Measurements from ENCODE around the gene KCNG2. TPM values are rescaled to one million over a fixed set of nuclear protein-coding genes. Genes with fewer than 3 reads are reported as not detected.

The KCNG2 gene
- total RNA-seq, 1 donor from 2014 or later: not detected

- H3K27me3 Mint-ChIP-seq (ENCODE audit: low read depth): no peaks in the 10 kb centered on the region
- H3K4me3 Mint-ChIP-seq (ENCODE audit: unreplicated experiment): no peak overlapping the region
- TF ChIP-seq CTCF (IDR thresholded peaks at IDR 0.05): no peak
- DNase-seq (ENCODE audit: low spot score): peak; percentile 65
- H3K9me3 Mint-ChIP-seq (ENCODE audit: low read depth): no peaks in the 10 kb centered on the region
- H3K27ac Mint-ChIP-seq (ENCODE audit: unreplicated experiment): peak overlapping the region; percentile 65
- peaks cover 61% of the 10 kb centered on the region for H3K4me1 Mint-ChIP-seq (ENCODE audit: low read depth)
- H3K36me3 Mint-ChIP-seq (ENCODE audit: low read depth): peaks cover 5% of the 10 kb centered on the region
These were observed 147.6 kb downstream of the KCNG2 start for GRCh38 chr18:79945118-79946042.

- Mint-ChIP-seq H3K27me3 (ENCODE audit: low read depth) (no peaks in the 10 kb centered on the region), H3K4me3 (ENCODE audit: unreplicated experiment) (no peak overlapping the region), H3K27ac (ENCODE audit: unreplicated experiment) (peak overlapping the region; percentile 52), H3K36me3 (ENCODE audit: low read depth) (peaks cover 4% of the 10 kb centered on the region), H3K4me1 (ENCODE audit: low read depth) (peaks cover 59% of the 10 kb centered on the region), H3K9me3 (ENCODE audit: low read depth) (no peaks in the 10 kb centered on the region)
- DNase-seq (ENCODE audit: low spot score): peak; percentile 76
- no peak for TF ChIP-seq CTCF (IDR thresholded peaks at IDR 0.05)
These were observed 149.5 kb downstream of the KCNG2 start for GRCh38 chr18:79947054-79947755.

DNA sequence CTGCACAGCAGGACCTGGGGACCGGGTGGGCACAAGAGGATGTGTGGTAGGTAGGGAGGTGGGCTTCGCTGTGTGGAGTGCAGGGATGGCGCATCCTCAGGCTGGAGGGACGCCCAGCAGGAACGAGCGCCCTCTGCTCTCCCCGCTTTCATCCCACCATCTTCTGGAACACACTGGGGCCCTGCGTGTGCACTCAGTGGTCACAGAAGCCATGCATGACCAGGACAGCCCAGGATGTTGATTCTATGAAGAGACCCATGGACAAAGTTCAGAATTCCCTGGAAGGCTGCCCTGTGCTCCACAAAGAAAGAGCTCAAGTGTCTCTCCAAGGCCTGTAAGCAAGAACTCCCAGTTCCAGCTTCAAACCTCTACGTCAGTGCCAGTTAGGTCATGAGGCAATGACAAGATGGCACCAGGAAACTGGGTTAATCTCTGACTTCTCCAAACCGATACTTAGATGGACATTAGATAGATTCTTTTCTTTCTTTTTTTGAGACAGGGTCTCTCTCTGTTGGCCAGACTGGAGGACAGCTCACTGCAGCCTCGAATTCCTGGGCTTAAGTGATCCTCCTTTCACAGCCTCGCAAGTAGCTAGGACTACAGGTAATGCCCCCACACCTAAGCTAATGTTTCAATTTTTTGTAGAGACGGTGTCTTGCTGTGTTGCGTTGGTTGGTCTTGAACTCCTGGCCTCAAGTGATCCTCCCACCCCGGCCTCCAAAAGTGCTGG lies 150.3 kb downstream of the KCNG2 start:
- Mint-ChIP-seq H3K27ac (ENCODE audit: unreplicated experiment) (no peak overlapping the region), H3K36me3 (ENCODE audit: low read depth) (no peaks in the 10 kb centered on the region), H3K27me3 (ENCODE audit: low read depth) (no peaks in the 10 kb centered on the region), H3K9me3 (ENCODE audit: low read depth) (no peaks in the 10 kb centered on the region), H3K4me3 (ENCODE audit: unreplicated experiment) (no peak overlapping the region), H3K4me1 (ENCODE audit: low read depth) (peaks cover 56% of the 10 kb centered on the region)
- DNase-seq (ENCODE audit: low spot score): peak; percentile 62
- TF ChIP-seq CTCF (IDR thresholded peaks at IDR 0.05): no peak

DNA sequence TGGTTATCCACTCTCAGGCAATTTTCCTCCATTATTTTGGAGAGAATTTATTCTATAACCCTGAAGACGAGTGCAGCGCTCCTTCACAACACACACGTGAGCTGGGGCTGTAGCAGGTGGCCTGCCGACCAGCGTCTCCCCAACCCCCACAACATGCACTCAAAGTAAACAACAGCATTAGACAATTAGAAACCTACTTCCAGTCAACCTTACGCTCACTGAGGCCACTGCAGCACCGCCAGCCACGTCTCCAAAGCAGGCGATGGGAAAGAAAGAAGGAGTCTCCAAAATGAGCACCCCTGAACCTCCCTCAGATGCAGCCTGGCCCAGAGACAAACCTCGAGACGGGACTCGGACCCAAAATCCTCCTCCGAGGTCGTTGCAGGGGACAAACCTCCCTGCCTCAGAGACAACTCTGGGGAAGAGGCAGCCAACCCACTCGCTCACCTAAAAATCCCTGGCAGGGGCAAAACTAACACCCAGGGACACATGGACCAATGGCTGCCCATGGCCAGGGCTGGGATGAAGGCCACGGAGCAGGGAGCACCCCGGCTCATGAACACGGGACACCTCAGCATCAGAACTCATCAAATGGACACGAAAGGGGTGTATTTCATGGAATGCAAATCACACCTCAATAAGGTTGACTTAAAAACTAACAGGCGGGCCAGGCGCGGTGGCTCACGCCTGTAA lies 151.1 kb downstream of the KCNG2 start:
- Mint-ChIP-seq H3K9me3 (ENCODE audit: low read depth) (no peaks in the 10 kb centered on the region), H3K36me3 (ENCODE audit: low read depth) (no peaks in the 10 kb centered on the region), H3K4me3 (ENCODE audit: unreplicated experiment) (no peak overlapping the region), H3K27me3 (ENCODE audit: low read depth) (no peaks in the 10 kb centered on the region), H3K4me1 (ENCODE audit: low read depth) (peaks cover 56% of the 10 kb centered on the region), H3K27ac (ENCODE audit: unreplicated experiment) (no peak overlapping the region)
- DNase-seq (ENCODE audit: low spot score): peak; percentile 42
- no peak for TF ChIP-seq CTCF (IDR thresholded peaks at IDR 0.05)

Other genes with a start within 250 kb of the KCNG2 start
- 20.0 to 21.0 TPM (median 20.9 TPM) in 3 replicates for gene CTDP1, start 118.1 kb upstream of the KCNG2 start, total RNA-seq
- 27.6 to 32.1 TPM (median 29.1 TPM) in 3 replicates for gene SLC66A2, start 153.7 kb downstream of the KCNG2 start, total RNA-seq
- 0.99 to 5.4 TPM (median 5.1 TPM) in 3 replicates for gene HSBP1L1, start 166.7 kb downstream of the KCNG2 start, total RNA-seq
- gene TXNL4A, start 190.6 kb downstream of the KCNG2 start, total RNA-seq: 141 to 143 TPM (median 141 TPM) in 3 replicates
- 25.5 to 26.8 TPM (median 25.9 TPM) in 3 replicates for gene RBFA, start 236.5 kb downstream of the KCNG2 start, total RNA-seq

All from chondrocyte (in vitro differentiated cells).